Activated T-cell treated with anti-CD3 and anti-CD28 coated beads, Interleukin-2, amount 50 U/mL, for 4 hours (primary cell): ENCODE measurements around the gene MARCHF9. TPM values are rescaled to one million over a fixed set of nuclear protein-coding genes. Genes with fewer than 3 reads are reported as not detected.

Experiments used
- ATAC-seq, 2 donors: fragments of 200-7000 bp; cut with Tn5 transposase; one replicate each; pipeline ENCODE4 v1.10.0; 2021
- DNase-seq: peaks from one replicate; pipeline ENCODE4 v3.0.0-alpha.2; 2020
- H3K27me3 Mint-ChIP-seq: one replicate; pipeline ENCODE4 v1.8.0; 2021; ENCODE audit warnings: low read depth, mixed read lengths
- H3K36me3 Mint-ChIP-seq: one replicate; pipeline ENCODE4 v1.8.0; 2022; ENCODE audit warnings: mixed read lengths; ENCODE audit not compliant: insufficient read depth
- H3K4me1 Mint-ChIP-seq: one replicate; pipeline ENCODE4 v1.8.0; 2021; ENCODE audit warnings: low read depth, mixed read lengths
- H3K4me3 Mint-ChIP-seq: one replicate; pipeline ENCODE4 v1.8.0; 2021; ENCODE audit warnings: mild to moderate bottlenecking, moderate library complexity, mixed read lengths
- H3K9me3 Mint-ChIP-seq: one replicate; pipeline ENCODE4 v1.8.0; 2021; ENCODE audit warnings: mixed read lengths
- total RNA-seq, 3 donors: library from RNA; stranded (reverse); gene quantifications; one replicate each; pipeline ENCODE4 v1.2.1, GENCODE V29; 2021

MARCHF9 gene
- total RNA-seq, 3 donors from 2014 or later = 15.7 to 17.6 (median 17.3) TPM

- H3K27me3 Mint-ChIP-seq = no peaks in the 10 kb centered on the region
- peak in 1 of 2 donors; percentile 43 for ATAC-seq
Observed at GRCh38 chr12:57793920-57794319, 39.0 kb downstream of the MARCHF9 start.

GRCh38 chr12:57795354-57795753 lies 40.5 kb downstream of the MARCHF9 start:
- Mint-ChIP-seq H3K9me3 (no peaks in the 10 kb centered on the region), H3K4me3 (no peak overlapping the region), H3K4me1 (peaks cover 9% of the 10 kb centered on the region), H3K36me3 (peaks cover 44% of the 10 kb centered on the region), H3K27me3 (no peaks in the 10 kb centered on the region)
- ATAC-seq (no peak), DNase-seq (no peak)

More at GRCh38 chr12:57793920-57794319, 39.0 kb downstream of the MARCHF9 start:
- H3K9me3 Mint-ChIP-seq = no peaks in the 10 kb centered on the region
- no peak overlapping the region for H3K4me3 Mint-ChIP-seq
- H3K4me1 Mint-ChIP-seq = peaks cover 9% of the 10 kb centered on the region
- DNase-seq = no peak
- peaks cover 44% of the 10 kb centered on the region for H3K36me3 Mint-ChIP-seq

GRCh38 chr12:57796996-57797395 lies 42.1 kb downstream of the MARCHF9 start:
- Mint-ChIP-seq H3K4me1 (peaks cover 9% of the 10 kb centered on the region), H3K9me3 (no peaks in the 10 kb centered on the region), H3K27me3 (no peaks in the 10 kb centered on the region), H3K4me3 (no peak overlapping the region), H3K36me3 (peaks cover 44% of the 10 kb centered on the region)
- ATAC-seq = no peak
- no peak for DNase-seq

DNA sequence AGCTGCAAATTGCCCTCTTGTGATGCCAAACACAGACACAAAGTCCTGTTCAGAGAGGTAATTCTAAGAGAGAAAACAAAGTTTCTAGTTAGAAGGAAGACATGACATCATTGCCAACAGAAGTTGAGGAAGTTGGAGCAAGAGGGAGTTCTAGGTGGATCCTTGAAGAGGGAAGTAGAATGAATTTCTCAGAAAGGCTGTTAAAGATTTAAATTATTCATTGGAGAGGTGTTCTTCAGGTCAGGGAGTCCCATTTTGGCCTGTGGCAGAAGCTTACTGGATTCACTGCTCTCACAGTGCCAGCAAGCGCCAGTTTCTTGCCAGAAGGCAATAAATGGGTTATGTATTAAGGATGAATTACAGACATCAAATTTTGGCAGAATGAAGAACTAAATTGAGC lies 43.0 kb downstream of the MARCHF9 start:
- no peak overlapping the region for H3K4me3 Mint-ChIP-seq
- no peak for ATAC-seq
- peaks cover 9% of the 10 kb centered on the region for H3K4me1 Mint-ChIP-seq
- H3K27me3 Mint-ChIP-seq = no peaks in the 10 kb centered on the region
- H3K36me3 Mint-ChIP-seq = peaks cover 47% of the 10 kb centered on the region
- no peaks in the 10 kb centered on the region for H3K9me3 Mint-ChIP-seq
- no peak for DNase-seq

DNA sequence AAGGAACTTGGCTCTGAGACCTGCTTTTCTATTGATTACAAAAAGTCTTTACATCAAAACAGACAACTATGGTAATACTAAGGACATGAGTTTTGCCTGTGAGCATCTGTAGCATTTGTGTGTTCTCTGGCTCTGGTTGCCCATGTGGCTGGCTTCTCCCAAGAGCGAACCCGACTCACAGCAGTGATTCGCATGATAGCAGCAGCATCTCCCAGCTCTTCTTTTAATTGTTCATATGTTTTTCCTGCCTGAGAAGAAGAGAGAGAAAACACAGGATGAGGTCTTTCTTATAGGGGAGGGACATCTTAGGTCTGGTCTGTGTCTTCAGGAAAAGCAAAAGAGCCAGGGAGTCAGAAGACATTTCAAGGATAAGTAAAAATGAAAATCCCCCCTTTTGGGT lies 46.1 kb downstream of the MARCHF9 start:
- Mint-ChIP-seq H3K9me3 (no peaks in the 10 kb centered on the region), H3K36me3 (peaks cover 36% of the 10 kb centered on the region), H3K27me3 (no peaks in the 10 kb centered on the region), H3K4me3 (no peak overlapping the region), H3K4me1 (peaks cover under 1% of the 10 kb centered on the region)
- ATAC-seq (no peak), DNase-seq (no peak)

GRCh38 chr12:57802607-57803006 lies 47.7 kb downstream of the MARCHF9 start:
- DNase-seq (no peak), ATAC-seq (peak in 1 of 2 donors; percentile 35)
- Mint-ChIP-seq H3K27me3 (no peaks in the 10 kb centered on the region), H3K9me3 (no peaks in the 10 kb centered on the region), H3K4me3 (no peak overlapping the region), H3K4me1 (no peaks in the 10 kb centered on the region), H3K36me3 (peaks cover 29% of the 10 kb centered on the region)

DNA sequence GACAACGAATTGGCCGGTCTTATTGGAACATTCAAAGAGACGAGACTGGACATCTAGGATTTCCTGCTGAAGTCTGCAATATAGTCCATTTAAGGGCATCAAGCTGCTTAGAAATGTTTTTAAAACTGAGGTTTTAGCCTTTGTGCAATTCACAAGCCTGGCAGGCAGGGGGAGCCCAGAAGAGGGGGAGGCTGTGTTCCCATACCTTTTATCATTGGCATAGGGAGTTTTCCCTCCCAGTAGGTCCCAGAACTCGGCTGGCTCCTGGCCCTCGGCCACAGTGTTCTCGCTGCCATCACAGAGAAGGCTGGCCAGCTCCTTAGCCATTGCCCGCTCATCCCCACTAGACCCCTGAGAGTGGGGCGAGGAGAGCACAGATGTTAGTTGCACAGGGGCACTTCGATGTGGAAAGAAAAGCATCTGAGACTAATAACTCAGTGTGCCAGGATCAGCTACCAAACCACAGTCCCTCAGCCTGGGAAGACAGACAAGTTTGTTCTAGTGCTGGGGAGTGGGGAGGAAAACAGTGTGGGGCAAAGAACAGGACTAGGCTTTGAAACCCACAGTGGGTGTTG lies 48.5 kb downstream of the MARCHF9 start:
- peak; percentile 18 for DNase-seq
- Mint-ChIP-seq H3K27me3 (no peaks in the 10 kb centered on the region), H3K4me3 (no peak overlapping the region), H3K9me3 (no peaks in the 10 kb centered on the region), H3K36me3 (peaks cover 24% of the 10 kb centered on the region), H3K4me1 (no peaks in the 10 kb centered on the region)
- peak in 1 of 2 donors; percentile 34 for ATAC-seq

DNA sequence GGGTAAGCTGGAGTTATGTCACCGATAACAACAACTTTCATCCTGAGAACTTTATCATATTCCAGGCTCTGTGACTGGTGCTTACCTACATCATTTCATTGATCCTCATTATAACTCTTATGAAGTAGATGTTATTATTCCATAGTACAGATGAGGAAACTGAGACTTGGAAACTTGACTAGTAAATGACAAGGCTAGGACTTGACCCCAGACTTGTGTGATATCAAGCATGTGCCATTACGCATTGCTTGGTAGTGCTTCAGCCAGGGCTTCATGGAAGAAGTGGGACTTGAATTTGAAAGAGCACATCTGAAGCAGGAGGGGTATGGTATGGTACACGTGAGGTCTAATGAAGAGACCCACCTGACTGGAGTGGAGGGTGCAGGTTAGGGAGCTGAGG lies 51.8 kb downstream of the MARCHF9 start:
- no peaks in the 10 kb centered on the region for H3K9me3 Mint-ChIP-seq
- no peaks in the 10 kb centered on the region for H3K27me3 Mint-ChIP-seq

GRCh38 chr12:57807285-57807684 lies 52.4 kb downstream of the MARCHF9 start:
- no peaks in the 10 kb centered on the region for H3K4me1 Mint-ChIP-seq
- H3K27me3 Mint-ChIP-seq = no peaks in the 10 kb centered on the region
- H3K4me3 Mint-ChIP-seq = no peak overlapping the region
- no peaks in the 10 kb centered on the region for H3K9me3 Mint-ChIP-seq
- no peak for DNase-seq
- no peak for ATAC-seq
- H3K36me3 Mint-ChIP-seq = peaks cover 17% of the 10 kb centered on the region

More for the DNA sequence above, 51.8 kb downstream of the MARCHF9 start:
- ATAC-seq (no peak), DNase-seq (no peak)
- H3K4me1 Mint-ChIP-seq = no peaks in the 10 kb centered on the region
- H3K4me3 Mint-ChIP-seq = no peak overlapping the region
- peaks cover 15% of the 10 kb centered on the region for H3K36me3 Mint-ChIP-seq

- Mint-ChIP-seq H3K4me3 (no peak overlapping the region), H3K27me3 (no peaks in the 10 kb centered on the region), H3K36me3 (peaks cover 12% of the 10 kb centered on the region)
Observed at GRCh38 chr12:57808351-57808750, 53.4 kb downstream of the MARCHF9 start.

GRCh38 chr12:57809425-57809824 lies 54.5 kb downstream of the MARCHF9 start:
- no peak for ATAC-seq
- H3K27me3 Mint-ChIP-seq = no peaks in the 10 kb centered on the region

More at GRCh38 chr12:57808351-57808750, 53.4 kb downstream of the MARCHF9 start:
- H3K9me3 Mint-ChIP-seq = no peaks in the 10 kb centered on the region
- DNase-seq = no peak
- H3K4me1 Mint-ChIP-seq = no peaks in the 10 kb centered on the region
- no peak for ATAC-seq

More at GRCh38 chr12:57809425-57809824, 54.5 kb downstream of the MARCHF9 start:
- Mint-ChIP-seq H3K9me3 (no peaks in the 10 kb centered on the region), H3K4me3 (no peak overlapping the region), H3K36me3 (peaks cover 10% of the 10 kb centered on the region), H3K4me1 (no peaks in the 10 kb centered on the region)
- DNase-seq = no peak

Other genes starting within 250 kb of the MARCHF9 start
- gene DDIT3, start 234.6 kb upstream of the MARCHF9 start, total RNA-seq = 10 to 100 TPM in 2 of 3 donors, 1 to 10 TPM in 1; 9.2 to 12.2 (median 10.8) TPM
- gene MBD6, start 232.3 kb upstream of the MARCHF9 start, total RNA-seq = 10 to 100 TPM; 56.3 to 59.4 (median 57.5) TPM
- 10 to 100 TPM; 72.3 to 84.3 (median 74.6) TPM for gene DCTN2, start 207.9 kb upstream of the MARCHF9 start, total RNA-seq
- under 1 TPM; 0.56 to 0.98 (median 0.68) TPM for gene KIF5A, start 205.1 kb upstream of the MARCHF9 start, total RNA-seq
- gene PIP4K2C, start 163.9 kb upstream of the MARCHF9 start, total RNA-seq = 10 to 100 TPM; 28.6 to 32.0 (median 29.1) TPM
- gene DTX3, start 150.3 kb upstream of the MARCHF9 start, total RNA-seq = 10 to 100 TPM; 15.9 to 18.6 (median 17.0) TPM
- 1 to 10 TPM in 1 of 3 donors, under 1 TPM in 2; 0.56 to 1.6 (median 0.65) TPM for gene ARHGEF25, start 143.7 kb upstream of the MARCHF9 start, total RNA-seq
- gene B4GALNT1, start 121.9 kb upstream of the MARCHF9 start, total RNA-seq = 1 to 10 TPM; 3.2 to 4.6 (median 3.6) TPM
- 100 to 1,000 TPM in 2 of 3 donors, 10 to 100 TPM in 1; 86.4 to 108 (median 101) TPM for gene OS9, start 61.0 kb upstream of the MARCHF9 start, total RNA-seq
- 10 to 100 TPM; 24.4 to 28.1 (median 25.8) TPM for gene AGAP2, start 16.4 kb upstream of the MARCHF9 start, total RNA-seq
- gene TSPAN31, start 10.1 kb upstream of the MARCHF9 start, total RNA-seq = 10 to 100 TPM; 11.5 to 14.9 (median 14.0) TPM
- 100 to 1,000 TPM; 347 to 382 (median 378) TPM for gene CDK4, start 2.8 kb upstream of the MARCHF9 start, total RNA-seq
- 10 to 100 TPM; 18.4 to 19.6 (median 19.5) TPM for gene CYP27B1, start 12.0 kb downstream of the MARCHF9 start, total RNA-seq
- 100 to 1,000 TPM in 2 of 3 donors, 10 to 100 TPM in 1; 98.5 to 105 (median 104) TPM for gene METTL1, start 17.0 kb downstream of the MARCHF9 start, total RNA-seq
- 1 to 10 TPM; 1.6 to 4.9 (median 2.0) TPM for gene EEF1AKMT3, start 17.5 kb downstream of the MARCHF9 start, total RNA-seq
- gene TSFM, start 27.7 kb downstream of the MARCHF9 start, total RNA-seq = 10 to 100 TPM; 65.0 to 78.5 (median 74.5) TPM
- under 1 TPM; 0.16 to 0.86 (median 0.24) TPM for gene AVIL, start 63.6 kb downstream of the MARCHF9 start, total RNA-seq
- gene CTDSP2, start 91.6 kb downstream of the MARCHF9 start, total RNA-seq = 10 to 100 TPM; 30.9 to 41.7 (median 35.3) TPM
- 1 to 10 TPM; 3.3 to 7.0 (median 5.9) TPM for gene ATP23, start 186.5 kb downstream of the MARCHF9 start, total RNA-seq